GM23338 (cell line): ENCODE measurements around the gene NWD2. TPM values are rescaled to one million over a fixed set of nuclear protein-coding genes. Genes with fewer than 3 reads are reported as not detected.

Experiments used
- ATAC-seq: fragments of 200-7000 bp; cut with Tn5 transposase; 3 replicates; pipeline ENCODE4 v1.9.1; 2020
- DNase-seq: peaks from one replicate; pipeline ENCODE4 v3.0.0-alpha.2; 2015; ENCODE audit warnings: low spot score
- H2AFZ ChIP-seq: fragments of 200-600 bp; sonication (generic); 2 replicates; pipeline ENCODE4 v1.8.0; 2016; ENCODE audit warnings: antibody characterized with exemption, mild to moderate bottlenecking, moderate library complexity
- H3F3A ChIP-seq: fragments of 200-600 bp; sonication (generic); replicated peaks from 2 replicates; pipeline ENCODE4 v1.8.0; 2017; ENCODE audit warnings: antibody characterized with exemption, mixed run types, low read depth
- H3K27ac ChIP-seq: fragments of 200-600 bp; sonication (generic); 2 replicates; pipeline ENCODE4 v1.6.1; 2016; ENCODE audit warnings: low read depth
- H3K27me3 ChIP-seq: fragments of 200-600 bp; sonication (generic); 2 replicates; pipeline ENCODE4 v1.8.0; 2016; ENCODE audit warnings: mild to moderate bottlenecking, mixed run types, moderate library complexity; ENCODE audit not compliant: insufficient read depth
- H3K36me3 ChIP-seq: fragments of 200-600 bp; sonication (generic); 2 replicates; pipeline ENCODE4 v1.8.0; 2016; ENCODE audit warnings: mild to moderate bottlenecking; ENCODE audit not compliant: insufficient read depth
- H3K4me1 ChIP-seq: fragments of 200-600 bp; sonication (generic); 2 replicates; pipeline ENCODE4 v1.8.0; 2016; ENCODE audit warnings: mild to moderate bottlenecking, moderate library complexity; ENCODE audit not compliant: insufficient read depth
- H3K4me2 ChIP-seq: fragments of 200-600 bp; sonication (generic); 2 replicates; pipeline ENCODE4 v1.7.1; 2017; ENCODE audit warnings: mixed run types
- H3K4me3 ChIP-seq: fragments of 200-600 bp; sonication (generic); 2 replicates; pipeline ENCODE4 v1.6.1; 2016; ENCODE audit warnings: mixed run types
- H3K79me2 ChIP-seq: fragments of 200-600 bp; sonication (generic); replicated peaks from 2 replicates; pipeline ENCODE4 v1.8.0; 2017; ENCODE audit warnings: mild to moderate bottlenecking; ENCODE audit not compliant: insufficient read depth
- H3K9me2 ChIP-seq: fragments of 200-600 bp; sonication (generic); 2 replicates; pipeline ENCODE4 v1.8.0; 2017; ENCODE audit not compliant: insufficient read depth
- H4K20me1 ChIP-seq: fragments of 200-600 bp; sonication (generic); replicated peaks from 2 replicates; pipeline ENCODE4 v1.8.0; 2017; ENCODE audit warnings: mild to moderate bottlenecking; ENCODE audit not compliant: insufficient read depth
- H3K27ac Mint-ChIP-seq: 2 replicates; pipeline ENCODE4 v1.8.0; 2020; ENCODE audit warnings: inconsistent platforms, mild to moderate bottlenecking, moderate library complexity, mixed read lengths
- H3K27me3 Mint-ChIP-seq: 3 replicates; pipeline ENCODE4 v1.8.0; 2022; ENCODE audit warnings: low read depth, mild to moderate bottlenecking, moderate library complexity, mixed read lengths, inconsistent platforms; ENCODE audit not compliant: insufficient read depth, poor library complexity
- H3K36me3 Mint-ChIP-seq: 3 replicates; pipeline ENCODE4 v1.8.0; 2021; ENCODE audit warnings: low read depth, mild to moderate bottlenecking, inconsistent platforms, moderate library complexity, mixed read lengths
- H3K4me1 Mint-ChIP-seq: 3 replicates; pipeline ENCODE4 v1.8.0; 2020; ENCODE audit warnings: mild to moderate bottlenecking, inconsistent platforms, mixed read lengths
- H3K4me3 Mint-ChIP-seq: 3 replicates; pipeline ENCODE4 v1.8.0; 2021; ENCODE audit warnings: moderate library complexity, mild to moderate bottlenecking, inconsistent platforms, mixed read lengths
- H3K9me3 Mint-ChIP-seq: 3 replicates; pipeline ENCODE4 v1.8.0; 2020; ENCODE audit warnings: moderate library complexity, mild to moderate bottlenecking, inconsistent platforms, mixed read lengths
- CREB1 ChIP-seq: fragments of 250-450 bp; sonication (Bioruptor Pico); IDR thresholded peaks from 2 replicates; pipeline ENCODE4 v1.5.0; 2020; ENCODE audit warnings: low read depth, mild to moderate bottlenecking, moderate library complexity
- EZH2 ChIP-seq: fragments of 200-600 bp; sonication (generic); IDR thresholded peaks from one replicate; pipeline ENCODE4 v1.8.0; 2017; ENCODE audit warnings: antibody characterized with exemption, mild to moderate bottlenecking, low read depth; ENCODE audit not compliant: unreplicated experiment
- NANOG ChIP-seq: IDR thresholded peaks from 2 replicates; pipeline ENCODE4 v1.6.1; 2016; ENCODE audit warnings: antibody characterized with exemption, borderline replicate concordance
- STAT1 ChIP-seq: IDR thresholded peaks from one replicate; pipeline ENCODE4 v1.6.1; 2016; ENCODE audit warnings: antibody characterized with exemption; ENCODE audit not compliant: unreplicated experiment
- ZNF331 ChIP-seq: fragments of 250-450 bp; sonication (Bioruptor Pico); IDR thresholded peaks from 2 replicates; pipeline ENCODE4 v1.5.0; 2020; ENCODE audit warnings: low read depth, mild to moderate bottlenecking, moderate library complexity
- polyA plus RNA-seq: library from polyadenylated mRNA; unstranded; fragments of >200 nt; fragmentation: Nextera tagmentation; extraction: Ambion mirVana; gene quantifications from 2 replicates; pipeline ENCODE4 v1.2.1, GENCODE V29; 2016
- total RNA-seq: library from RNA; depleted of rRNA; stranded (reverse); fragments of >200 nt; shearing (Covaris generic); gene quantifications from 2 replicates; pipeline ENCODE4 v1.2.3, GENCODE V29; 2014
- TF ChIP-seq, protein P1 (sequence below): IDR thresholded peaks from 2 replicates; pipeline ENCODE4 v1.6.1; 2016; ENCODE audit warnings: antibody characterized with exemption
- TF ChIP-seq, protein P2 (sequence below): fragments of 250-450 bp; sonication (Bioruptor Pico); IDR thresholded peaks from 2 replicates; pipeline ENCODE4 v1.5.0; 2020; ENCODE audit warnings: mild to moderate bottlenecking, moderate library complexity

Gene NWD2
- total and polyA plus RNA-seq, 2 experiments from 2014 or later, result 0.07 TPM; not detected in 1

DNA sequence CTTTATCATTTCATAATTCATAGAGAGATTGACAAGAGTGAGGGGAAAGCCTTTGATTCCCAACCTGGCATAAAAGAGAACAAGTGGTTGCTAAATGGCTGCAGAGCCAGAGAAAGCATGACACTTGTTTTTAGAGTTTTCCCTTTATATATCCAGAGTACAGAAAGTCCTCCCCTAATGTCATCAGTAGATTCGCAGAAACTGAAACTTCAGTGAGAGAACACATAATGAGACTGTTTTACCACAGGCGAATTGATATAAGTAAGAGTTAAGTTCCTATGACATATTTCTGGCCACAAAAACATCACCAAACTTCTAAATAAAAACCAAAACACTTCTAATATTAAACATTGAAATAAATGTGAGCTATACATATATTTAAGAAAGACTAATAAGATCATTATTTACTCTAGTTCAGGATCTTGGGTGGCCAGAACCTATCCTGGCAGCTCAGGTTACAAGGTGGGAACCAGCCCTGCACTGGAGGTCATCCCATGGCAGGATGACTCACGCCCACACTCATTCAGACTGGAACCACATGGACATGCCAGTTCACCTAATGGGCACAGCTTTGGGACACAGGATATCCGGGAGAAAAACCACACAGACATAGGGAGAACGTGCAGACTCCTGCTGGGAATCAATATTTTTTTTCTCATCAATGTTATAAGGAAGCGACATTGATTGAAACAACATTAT, 35.5 kb downstream of the NWD2 start:
- Histone ChIP-seq H3F3A (no peaks in the 10 kb centered on the region), H3K4me1 (no peaks in the 10 kb centered on the region), H3K4me3 (no peak overlapping the region), H3K36me3 (no peaks in the 10 kb centered on the region), H3K27me3 (no peaks in the 10 kb centered on the region), H3K9me2 (no peaks in the 10 kb centered on the region), H3K79me2 (no peaks in the 10 kb centered on the region), H2AFZ (no peak overlapping the region), H3K27ac (no peak overlapping the region), H3K4me2 (no peak overlapping the region), H4K20me1 (no peaks in the 10 kb centered on the region)
- Mint-ChIP-seq H3K4me1 (peaks cover 3% of the 10 kb centered on the region; the same call in 1 of the 3 replicates), H3K9me3 (no peaks in the 10 kb centered on the region), H3K4me3 (no peak overlapping the region), H3K27me3 (no peaks in the 10 kb centered on the region), H3K27ac (no peak overlapping the region), H3K36me3 (no peaks in the 10 kb centered on the region)
- peak; percentile 57 for ATAC-seq
- no peak for DNase-seq
- no peak for TF ChIP-seq NANOG
- TF ChIP-seq, protein P1, sequence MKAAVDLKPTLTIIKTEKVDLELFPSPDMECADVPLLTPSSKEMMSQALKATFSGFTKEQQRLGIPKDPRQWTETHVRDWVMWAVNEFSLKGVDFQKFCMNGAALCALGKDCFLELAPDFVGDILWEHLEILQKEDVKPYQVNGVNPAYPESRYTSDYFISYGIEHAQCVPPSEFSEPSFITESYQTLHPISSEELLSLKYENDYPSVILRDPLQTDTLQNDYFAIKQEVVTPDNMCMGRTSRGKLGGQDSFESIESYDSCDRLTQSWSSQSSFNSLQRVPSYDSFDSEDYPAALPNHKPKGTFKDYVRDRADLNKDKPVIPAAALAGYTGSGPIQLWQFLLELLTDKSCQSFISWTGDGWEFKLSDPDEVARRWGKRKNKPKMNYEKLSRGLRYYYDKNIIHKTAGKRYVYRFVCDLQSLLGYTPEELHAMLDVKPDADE, result no peak
- no peak for TF ChIP-seq ZNF331
- TF ChIP-seq CREB1, result no peak
- TF ChIP-seq, protein P2, sequence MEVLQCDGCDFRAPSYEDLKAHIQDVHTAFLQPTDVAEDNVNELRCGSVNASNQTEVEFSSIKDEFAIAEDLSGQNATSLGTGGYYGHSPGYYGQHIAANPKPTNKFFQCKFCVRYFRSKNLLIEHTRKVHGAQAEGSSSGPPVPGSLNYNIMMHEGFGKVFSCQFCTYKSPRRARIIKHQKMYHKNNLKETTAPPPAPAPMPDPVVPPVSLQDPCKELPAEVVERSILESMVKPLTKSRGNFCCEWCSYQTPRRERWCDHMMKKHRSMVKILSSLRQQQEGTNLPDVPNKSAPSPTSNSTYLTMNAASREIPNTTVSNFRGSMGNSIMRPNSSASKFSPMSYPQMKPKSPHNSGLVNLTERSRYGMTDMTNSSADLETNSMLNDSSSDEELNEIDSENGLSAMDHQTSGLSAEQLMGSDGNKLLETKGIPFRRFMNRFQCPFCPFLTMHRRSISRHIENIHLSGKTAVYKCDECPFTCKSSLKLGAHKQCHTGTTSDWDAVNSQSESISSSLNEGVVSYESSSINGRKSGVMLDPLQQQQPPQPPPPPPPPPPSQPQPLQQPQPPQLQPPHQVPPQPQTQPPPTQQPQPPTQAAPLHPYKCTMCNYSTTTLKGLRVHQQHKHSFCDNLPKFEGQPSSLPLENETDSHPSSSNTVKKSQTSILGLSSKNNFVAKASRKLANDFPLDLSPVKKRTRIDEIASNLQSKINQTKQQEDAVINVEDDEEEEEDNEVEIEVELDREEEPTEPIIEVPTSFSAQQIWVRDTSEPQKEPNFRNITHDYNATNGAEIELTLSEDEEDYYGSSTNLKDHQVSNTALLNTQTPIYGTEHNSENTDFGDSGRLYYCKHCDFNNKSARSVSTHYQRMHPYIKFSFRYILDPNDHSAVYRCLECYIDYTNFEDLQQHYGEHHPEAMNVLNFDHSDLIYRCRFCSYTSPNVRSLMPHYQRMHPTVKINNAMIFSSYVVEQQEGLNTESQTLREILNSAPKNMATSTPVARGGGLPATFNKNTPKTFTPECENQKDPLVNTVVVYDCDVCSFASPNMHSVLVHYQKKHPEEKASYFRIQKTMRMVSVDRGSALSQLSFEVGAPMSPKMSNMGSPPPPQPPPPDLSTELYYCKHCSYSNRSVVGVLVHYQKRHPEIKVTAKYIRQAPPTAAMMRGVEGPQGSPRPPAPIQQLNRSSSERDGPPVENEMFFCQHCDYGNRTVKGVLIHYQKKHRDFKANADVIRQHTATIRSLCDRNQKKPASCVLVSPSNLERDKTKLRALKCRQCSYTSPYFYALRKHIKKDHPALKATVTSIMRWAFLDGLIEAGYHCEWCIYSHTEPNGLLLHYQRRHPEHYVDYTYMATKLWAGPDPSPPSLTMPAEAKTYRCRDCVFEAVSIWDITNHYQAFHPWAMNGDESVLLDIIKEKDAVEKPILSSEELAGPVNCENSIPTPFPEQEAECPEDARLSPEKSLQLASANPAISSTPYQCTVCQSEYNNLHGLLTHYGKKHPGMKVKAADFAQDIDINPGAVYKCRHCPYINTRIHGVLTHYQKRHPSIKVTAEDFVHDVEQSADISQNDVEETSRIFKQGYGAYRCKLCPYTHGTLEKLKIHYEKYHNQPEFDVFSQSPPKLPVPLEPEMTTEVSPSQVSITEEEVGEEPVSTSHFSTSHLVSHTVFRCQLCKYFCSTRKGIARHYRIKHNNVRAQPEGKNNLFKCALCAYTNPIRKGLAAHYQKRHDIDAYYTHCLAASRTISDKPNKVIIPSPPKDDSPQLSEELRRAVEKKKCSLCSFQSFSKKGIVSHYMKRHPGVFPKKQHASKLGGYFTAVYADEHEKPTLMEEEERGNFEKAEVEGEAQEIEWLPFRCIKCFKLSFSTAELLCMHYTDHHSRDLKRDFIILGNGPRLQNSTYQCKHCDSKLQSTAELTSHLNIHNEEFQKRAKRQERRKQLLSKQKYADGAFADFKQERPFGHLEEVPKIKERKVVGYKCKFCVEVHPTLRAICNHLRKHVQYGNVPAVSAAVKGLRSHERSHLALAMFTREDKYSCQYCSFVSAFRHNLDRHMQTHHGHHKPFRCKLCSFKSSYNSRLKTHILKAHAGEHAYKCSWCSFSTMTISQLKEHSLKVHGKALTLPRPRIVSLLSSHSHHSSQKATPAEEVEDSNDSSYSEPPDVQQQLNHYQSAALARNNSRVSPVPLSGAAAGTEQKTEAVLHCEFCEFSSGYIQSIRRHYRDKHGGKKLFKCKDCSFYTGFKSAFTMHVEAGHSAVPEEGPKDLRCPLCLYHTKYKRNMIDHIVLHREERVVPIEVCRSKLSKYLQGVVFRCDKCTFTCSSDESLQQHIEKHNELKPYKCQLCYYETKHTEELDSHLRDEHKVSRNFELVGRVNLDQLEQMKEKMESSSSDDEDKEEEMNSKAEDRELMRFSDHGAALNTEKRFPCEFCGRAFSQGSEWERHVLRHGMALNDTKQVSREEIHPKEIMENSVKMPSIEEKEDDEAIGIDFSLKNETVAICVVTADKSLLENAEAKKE, result no peak
- TF ChIP-seq EZH2, result no peak
- no peak for TF ChIP-seq STAT1
